ENCODE measurements around the gene CPT1C.
"Not testable (repeated sequence)": the region's sequence is repeated elsewhere in the genome, so short reads cannot be mapped to it uniquely, and the experiment has no call there.

CPT1C gene

GRCh38 chr19:49712397-49712859 lies 21.5 kb downstream of the CPT1C start:
- no peak for DNase-seq

- DNase-seq: no peak
Observed at GRCh38 chr19:49713236-49713845, 22.4 kb downstream of the CPT1C start.

GRCh38 chr19:49716154-49716553 lies 25.2 kb downstream of the CPT1C start:
- no peak for DNase-seq

GRCh38 chr19:49718511-49718910 lies 27.6 kb downstream of the CPT1C start:
- DNase-seq: no peak

GRCh38 chr19:49718991-49719390 lies 28.1 kb downstream of the CPT1C start:
- no peak for DNase-seq

GRCh38 chr19:49719420-49719819 lies 28.5 kb downstream of the CPT1C start:
- DNase-seq: not testable (repeated sequence)

- no peak for DNase-seq
Observed at GRCh38 chr19:49727217-49728030, 36.5 kb downstream of the CPT1C start.

GRCh38 chr19:49730166-49730565 lies 39.2 kb downstream of the CPT1C start:
- no peak for DNase-seq

GRCh38 chr19:49738268-49738667 lies 47.4 kb downstream of the CPT1C start:
- DNase-seq: no peak

GRCh38 chr19:49739098-49739497 lies 48.2 kb downstream of the CPT1C start:
- DNase-seq: no peak

- no peak for DNase-seq
Observed at GRCh38 chr19:49739933-49740332, 49.0 kb downstream of the CPT1C start.

GRCh38 chr19:49741210-49741844 lies 50.4 kb downstream of the CPT1C start:
- no peak for DNase-seq

- DNase-seq: no peak
Observed at GRCh38 chr19:49744946-49745381, 54.0 kb downstream of the CPT1C start.

- no peak for DNase-seq
Observed at GRCh38 chr19:49746206-49746958, 55.5 kb downstream of the CPT1C start.

GRCh38 chr19:49749055-49749716 lies 58.3 kb downstream of the CPT1C start:
- DNase-seq: no peak

- no peak for DNase-seq
Observed at GRCh38 chr19:49749771-49750170, 58.9 kb downstream of the CPT1C start.

GRCh38 chr19:49752701-49753100 lies 61.8 kb downstream of the CPT1C start:
- no peak for DNase-seq

- no peak for DNase-seq
Observed at GRCh38 chr19:49755956-49756355, 65.0 kb downstream of the CPT1C start.

- no peak for DNase-seq
Observed at GRCh38 chr19:49758292-49758691, 67.4 kb downstream of the CPT1C start.

- no peak for DNase-seq
Observed at GRCh38 chr19:49761249-49761624, 70.3 kb downstream of the CPT1C start.

GRCh38 chr19:49761625-49762311 lies 70.9 kb downstream of the CPT1C start:
- DNase-seq: no peak

- DNase-seq: no peak
Observed at GRCh38 chr19:49763230-49763629, 72.3 kb downstream of the CPT1C start, which contains the start of gene TSKS. Gene TSKS (minus strand): TSS chr19:49763306. CDS start chr19:49763247, 59 bp downstream.
